Astrocyte of the spinal cord (primary cell): ENCODE results near the gene NEURL1B.

Experiments
- DNase-seq: peaks from one replicate; pipeline ENCODE4 v3.0.0; 2011; ENCODE audit warnings: low read depth, low spot score
- H3K4me3 ChIP-seq: 2 replicates; pipeline ENCODE4 v1.5.1; 2011; ENCODE audit warnings: low read depth, mild to moderate bottlenecking, low read length, moderate library complexity
- CTCF ChIP-seq: IDR thresholded peaks from 2 replicates; pipeline ENCODE4 v1.5.1; 2012; ENCODE audit warnings: low read depth, mild to moderate bottlenecking, low read length, inconsistent platforms
- in situ Hi-C: cut with HindIII; loops from 2 replicates; pipeline ENCODE4 v1.10.0; 2017; ENCODE audit warnings: low sequenced_read_pairs

NEURL1B gene

GRCh38 chr5:172727551-172727950 is 86.5 kb downstream of the NEURL1B start:
- in situ Hi-C loops, result no loop called here
- no peak for TF ChIP-seq CTCF
- no peak for DNase-seq
- no peak overlapping the region for H3K4me3 ChIP-seq

GRCh38 chr5:172728481-172729241 is 87.6 kb downstream of the NEURL1B start:
- H3K4me3 ChIP-seq, result no peak overlapping the region
- no peak for DNase-seq
- in situ Hi-C loops, result no loop called here
- TF ChIP-seq CTCF, result no peak

GRCh38 chr5:172729588-172729987 is 88.5 kb downstream of the NEURL1B start:
- DNase-seq, result no peak
- H3K4me3 ChIP-seq, result no peak overlapping the region
- in situ Hi-C loops, result no loop called here
- TF ChIP-seq CTCF, result no peak

GRCh38 chr5:172730222-172730621 is 89.2 kb downstream of the NEURL1B start:
- DNase-seq, result no peak
- H3K4me3 ChIP-seq, result no peak overlapping the region
- no peak for TF ChIP-seq CTCF
- in situ Hi-C loops, result no loop called here

- H3K4me3 ChIP-seq, result no peak overlapping the region
- TF ChIP-seq CTCF, result no peak
- in situ Hi-C loops, result no loop called here
- no peak for DNase-seq
These were observed 90.1 kb downstream of the NEURL1B start for GRCh38 chr5:172730981-172731679.

- DNase-seq, result no peak
- no peak overlapping the region for H3K4me3 ChIP-seq
- in situ Hi-C loops, result no loop called here
- TF ChIP-seq CTCF, result no peak
These were observed 90.6 kb downstream of the NEURL1B start for GRCh38 chr5:172731680-172732074.
